Vagina (tissue), 2 donors: Measurements from ENCODE around the gene EHD2.

Source experiments
- POLR2AphosphoS5 ChIP-seq, 2 donors: sonication (generic); formaldehyde crosslinking; IDR thresholded peaks; one replicate each; pipeline ENCODE4 v1.9.0; 2017; ENCODE audit warnings: antibody characterized with exemption in 2 of 2, mild to moderate bottlenecking in 2 of 2, low read depth in 1 of 2; ENCODE audit not compliant: insufficient read depth in 1 of 2
- TF ChIP-seq, protein P1 (sequence below), 3 experiments: fragments of 450-650 bp in 2 of 3; fragments of 200-600 bp in 1 of 3; sonication (generic) in 1 of 3; IDR thresholded peaks; one replicate each; pipeline ENCODE4 v1.5.1; 2017 to 2019; ENCODE audit warnings: antibody characterized with exemption in 3 of 3, mild to moderate bottlenecking in 2 of 3, moderate library complexity in 2 of 3

DNA sequence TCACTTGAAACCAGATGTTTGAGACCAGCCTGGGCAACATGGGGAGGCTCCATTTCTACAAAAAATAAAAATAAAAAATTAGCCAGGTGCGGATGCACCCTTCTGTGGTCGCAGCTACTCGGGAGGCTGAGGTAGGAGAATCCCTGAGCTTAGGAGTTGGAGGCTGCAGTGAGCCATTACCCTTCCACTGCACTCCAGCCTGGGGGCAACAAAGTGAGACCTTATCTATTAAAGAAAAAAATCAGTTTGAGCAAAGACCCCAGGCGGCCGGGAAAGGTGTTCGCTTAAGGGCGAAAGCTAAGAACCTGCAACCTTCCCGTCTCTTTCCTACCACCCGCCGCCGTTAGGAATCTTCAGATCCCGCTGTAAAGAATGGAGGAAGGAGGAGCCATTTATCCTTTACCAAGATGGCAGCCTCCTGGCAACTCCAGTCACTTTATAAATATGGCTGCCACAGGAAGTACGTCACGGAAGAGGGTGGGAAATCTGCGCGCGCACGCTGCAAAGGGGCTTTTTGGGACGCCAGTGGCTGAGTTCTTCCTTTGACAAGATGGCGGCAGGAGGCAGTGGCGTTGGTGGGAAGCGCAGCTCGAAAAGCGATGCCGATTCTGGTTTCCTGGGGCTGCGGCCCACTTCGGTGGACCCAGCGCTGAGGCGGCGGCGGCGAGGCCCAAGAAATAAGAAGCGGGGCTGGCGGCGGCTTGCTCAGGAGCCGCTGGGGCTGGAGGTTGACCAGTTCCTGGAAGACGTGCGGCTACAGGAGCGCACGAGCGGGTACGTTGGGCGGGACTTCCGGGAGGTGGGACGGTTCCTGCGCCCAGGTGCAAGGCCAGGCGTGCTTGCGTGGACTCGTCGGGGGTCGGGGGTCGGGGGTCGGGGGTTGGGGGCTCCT is 32.0 kb downstream of the EHD2 start, which contains the start of gene NOP53:
- TF ChIP-seq, protein P1, sequence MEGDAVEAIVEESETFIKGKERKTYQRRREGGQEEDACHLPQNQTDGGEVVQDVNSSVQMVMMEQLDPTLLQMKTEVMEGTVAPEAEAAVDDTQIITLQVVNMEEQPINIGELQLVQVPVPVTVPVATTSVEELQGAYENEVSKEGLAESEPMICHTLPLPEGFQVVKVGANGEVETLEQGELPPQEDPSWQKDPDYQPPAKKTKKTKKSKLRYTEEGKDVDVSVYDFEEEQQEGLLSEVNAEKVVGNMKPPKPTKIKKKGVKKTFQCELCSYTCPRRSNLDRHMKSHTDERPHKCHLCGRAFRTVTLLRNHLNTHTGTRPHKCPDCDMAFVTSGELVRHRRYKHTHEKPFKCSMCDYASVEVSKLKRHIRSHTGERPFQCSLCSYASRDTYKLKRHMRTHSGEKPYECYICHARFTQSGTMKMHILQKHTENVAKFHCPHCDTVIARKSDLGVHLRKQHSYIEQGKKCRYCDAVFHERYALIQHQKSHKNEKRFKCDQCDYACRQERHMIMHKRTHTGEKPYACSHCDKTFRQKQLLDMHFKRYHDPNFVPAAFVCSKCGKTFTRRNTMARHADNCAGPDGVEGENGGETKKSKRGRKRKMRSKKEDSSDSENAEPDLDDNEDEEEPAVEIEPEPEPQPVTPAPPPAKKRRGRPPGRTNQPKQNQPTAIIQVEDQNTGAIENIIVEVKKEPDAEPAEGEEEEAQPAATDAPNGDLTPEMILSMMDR (IDR thresholded peaks at IDR 0.05), result peak in 1 of 3 experiments; percentile 15
- TF ChIP-seq POLR2AphosphoS5 (IDR thresholded peaks at IDR 0.05; ENCODE audit: insufficient read depth in 1 of 2, low read depth in 1 of 2), result peak; percentile 96 to 100
